ENCODE data around the gene HSD17B11. TPM values are rescaled to one million over a fixed set of nuclear protein-coding genes. Genes with fewer than 3 reads are reported as not detected.

HSD17B11 gene
- total RNA-seq, 2 donors from 2014 or later: 21.4 to 105 TPM

DNA sequence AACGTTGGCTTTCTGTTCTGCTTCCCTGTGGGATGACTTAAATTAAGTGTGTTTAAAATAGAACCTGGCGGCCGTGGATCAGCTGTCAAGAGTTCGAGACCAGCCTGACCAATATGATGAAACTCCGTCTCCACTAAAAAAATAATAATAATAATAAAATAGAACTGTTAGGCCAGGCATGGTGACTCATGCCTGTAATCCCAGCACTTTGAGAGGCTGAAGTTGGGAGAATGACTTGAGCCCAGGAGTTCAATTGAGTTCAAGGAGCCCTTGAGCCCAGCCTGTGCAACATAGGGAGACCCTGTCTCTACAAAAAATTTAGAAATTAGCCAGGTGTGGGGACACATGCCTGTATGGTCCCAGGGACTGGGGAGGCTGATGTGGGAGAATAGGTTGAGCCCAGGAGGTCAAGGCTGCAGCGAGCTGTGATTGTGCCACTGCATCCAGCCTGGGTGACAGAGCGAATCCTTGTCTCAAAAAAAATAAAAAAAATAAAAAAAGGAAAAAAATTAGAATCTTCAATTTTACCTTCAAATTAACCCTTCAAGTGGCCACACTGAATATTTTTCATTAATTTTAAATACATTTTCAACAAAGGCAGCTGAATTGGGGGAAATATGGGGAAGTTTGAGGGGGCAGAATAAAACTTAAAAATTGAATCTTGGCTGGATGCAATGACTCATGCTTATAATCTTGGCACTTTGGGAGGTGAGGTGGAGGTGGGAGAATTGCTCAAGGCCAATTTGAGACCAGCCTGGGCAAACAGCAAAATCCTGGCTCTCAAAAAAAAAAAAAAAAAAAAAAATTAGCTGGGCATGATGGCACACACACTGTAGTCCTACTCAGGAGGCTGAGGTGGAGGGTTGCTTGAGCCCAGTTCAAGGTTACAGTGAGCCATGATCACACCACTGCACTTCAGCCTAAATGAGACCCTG is 36.6 kb downstream of the HSD17B11 start:
- TF ChIP-seq, protein P1, sequence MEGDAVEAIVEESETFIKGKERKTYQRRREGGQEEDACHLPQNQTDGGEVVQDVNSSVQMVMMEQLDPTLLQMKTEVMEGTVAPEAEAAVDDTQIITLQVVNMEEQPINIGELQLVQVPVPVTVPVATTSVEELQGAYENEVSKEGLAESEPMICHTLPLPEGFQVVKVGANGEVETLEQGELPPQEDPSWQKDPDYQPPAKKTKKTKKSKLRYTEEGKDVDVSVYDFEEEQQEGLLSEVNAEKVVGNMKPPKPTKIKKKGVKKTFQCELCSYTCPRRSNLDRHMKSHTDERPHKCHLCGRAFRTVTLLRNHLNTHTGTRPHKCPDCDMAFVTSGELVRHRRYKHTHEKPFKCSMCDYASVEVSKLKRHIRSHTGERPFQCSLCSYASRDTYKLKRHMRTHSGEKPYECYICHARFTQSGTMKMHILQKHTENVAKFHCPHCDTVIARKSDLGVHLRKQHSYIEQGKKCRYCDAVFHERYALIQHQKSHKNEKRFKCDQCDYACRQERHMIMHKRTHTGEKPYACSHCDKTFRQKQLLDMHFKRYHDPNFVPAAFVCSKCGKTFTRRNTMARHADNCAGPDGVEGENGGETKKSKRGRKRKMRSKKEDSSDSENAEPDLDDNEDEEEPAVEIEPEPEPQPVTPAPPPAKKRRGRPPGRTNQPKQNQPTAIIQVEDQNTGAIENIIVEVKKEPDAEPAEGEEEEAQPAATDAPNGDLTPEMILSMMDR (IDR thresholded peaks at IDR 0.05): no peak
- no peak for TF ChIP-seq POLR2A (IDR thresholded peaks at IDR 0.05)
- H3K9me3 ChIP-seq: no peaks in the 10 kb centered on the region
- no peaks in the 10 kb centered on the region for H3K36me3 ChIP-seq (replicated peaks in 1 of 2; ENCODE audit: insufficient read depth in 1 of 2, low read depth in 2 of 2)
- no peak overlapping the region for H3K4me3 ChIP-seq
- H3K27ac ChIP-seq: peak overlapping the region in 3 of 4 donors; percentile 54 to 76 (median 57)
- WGBS, 2 donors: 52 to 70% methylated on average over 7 of the region's 7 CpGs
- H3K27me3 ChIP-seq: no peaks in the 10 kb centered on the region
- DNase-seq: peak; percentile 31 to 62 (median 54)
- ATAC-seq: peak; percentile 82
- H3K4me1 ChIP-seq: peaks cover 50% of the 10 kb centered on the region
- intact Hi-C loops (cut with DNase I): no loop called here

DNA sequence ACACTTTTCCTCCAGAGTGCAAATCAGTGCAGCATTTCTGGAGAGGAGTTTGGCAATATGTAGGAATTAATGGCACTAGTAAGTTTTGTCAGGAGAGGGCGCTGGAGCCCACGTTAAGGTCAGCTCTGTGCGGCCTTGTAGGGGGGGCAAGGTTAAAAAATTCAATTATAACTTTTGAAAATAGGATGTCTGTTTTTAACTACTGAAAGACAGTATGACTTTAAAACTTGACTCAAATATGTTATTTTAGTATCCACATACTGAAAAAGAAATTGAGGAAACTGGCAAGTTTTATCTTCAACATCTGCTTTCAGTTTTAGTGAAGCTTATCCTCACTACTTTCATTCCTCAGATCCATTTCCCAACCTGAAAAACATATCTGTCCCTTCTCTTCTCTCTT is 37.4 kb downstream of the HSD17B11 start:
- Histone ChIP-seq H3K36me3 (replicated peaks in 1 of 2; ENCODE audit: insufficient read depth in 1 of 2, low read depth in 2 of 2) (no peaks in the 10 kb centered on the region), H3K4me3 (no peak overlapping the region), H3K27ac (peak overlapping the region in 3 of 4 donors; percentile 54 to 76 (median 57)), H3K9me3 (no peaks in the 10 kb centered on the region), H3K4me1 (peaks cover 42% of the 10 kb centered on the region), H3K27me3 (no peaks in the 10 kb centered on the region)
- DNase-seq (peak; percentile 50 to 73 (median 72)), ATAC-seq (peak; percentile 76)
- intact Hi-C loops (cut with DNase I): no loop called here
- 11 to 12% methylated on average over 3 of the region's 3 CpGs for WGBS, 2 donors
- no peak for TF ChIP-seq POLR2A (IDR thresholded peaks at IDR 0.05)
- TF ChIP-seq, protein P1 (IDR thresholded peaks at IDR 0.05): peak in 6 of 7 experiments; percentile 52 to 82 (median 71)

DNA sequence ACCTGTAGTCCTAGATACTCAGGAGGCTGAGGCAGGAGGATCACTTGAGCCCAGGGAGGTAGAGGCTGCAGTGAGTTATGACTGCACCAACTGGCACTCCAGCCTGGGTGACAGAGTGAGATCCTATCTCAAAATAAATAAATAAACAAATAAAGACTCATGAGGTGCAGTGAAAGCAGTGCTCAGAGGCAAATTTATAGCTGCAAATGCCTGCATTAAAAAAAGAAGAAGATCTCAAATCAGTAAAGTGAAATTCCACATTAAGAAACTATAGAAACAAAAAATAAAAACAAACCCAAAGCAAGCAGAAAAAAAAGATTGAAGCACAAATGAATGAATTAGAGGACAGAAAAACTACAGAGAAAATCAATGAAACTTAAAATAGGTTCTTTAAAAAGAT is 45.8 kb downstream of the HSD17B11 start:
- no peak overlapping the region for H3K4me3 ChIP-seq
- no peaks in the 10 kb centered on the region for H3K9me3 ChIP-seq
- no peaks in the 10 kb centered on the region for H3K27me3 ChIP-seq
- intact Hi-C loops (cut with DNase I): no loop called here
- peaks cover 27% of the 10 kb centered on the region for H3K4me1 ChIP-seq
- DNase-seq (no peak), ATAC-seq (no peak)
- no peak overlapping the region for H3K27ac ChIP-seq
- TF ChIP-seq, protein P1 (IDR thresholded peaks at IDR 0.05): no peak
- no peak for TF ChIP-seq POLR2A (IDR thresholded peaks at IDR 0.05)
- peaks cover 0 to 5% of the 10 kb centered on the region in 2 donors for H3K36me3 ChIP-seq (replicated peaks in 1 of 2; ENCODE audit: insufficient read depth in 1 of 2, low read depth in 2 of 2)

DNA sequence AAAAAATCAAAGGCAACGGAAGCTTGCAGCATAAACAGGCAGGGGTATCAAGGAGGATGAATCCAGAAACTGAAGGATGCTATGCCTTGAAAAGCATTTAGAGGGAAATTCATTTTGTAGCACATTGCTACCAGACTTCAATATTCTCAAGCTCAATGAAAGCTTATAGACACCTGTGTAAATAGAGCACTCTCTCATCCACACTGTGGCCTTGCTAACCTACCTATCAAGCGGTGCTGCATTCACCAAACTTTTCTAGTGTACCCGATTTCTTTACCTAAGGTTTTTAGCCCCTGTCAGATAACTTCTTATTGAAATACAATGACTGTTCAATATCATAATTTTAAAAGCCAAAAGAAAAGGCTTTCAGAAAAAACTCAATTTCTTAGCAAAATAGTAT is 48.1 kb downstream of the HSD17B11 start:
- H3K27ac ChIP-seq: peak overlapping the region; percentile 61 to 86 (median 82)
- intact Hi-C loops (cut with DNase I): no loop called here
- peak; percentile 31 to 76 (median 58) for DNase-seq
- 39 to 45% methylated on average over 3 of the region's 3 CpGs for WGBS, 2 donors
- no peaks in the 10 kb centered on the region for H3K27me3 ChIP-seq
- peak; percentile 95 for ATAC-seq
- TF ChIP-seq POLR2A (IDR thresholded peaks at IDR 0.05): no peak
- TF ChIP-seq, protein P1 (IDR thresholded peaks at IDR 0.05): no peak
- peaks cover 27% of the 10 kb centered on the region for H3K4me1 ChIP-seq
- no peaks in the 10 kb centered on the region for H3K9me3 ChIP-seq
- H3K36me3 ChIP-seq (replicated peaks in 1 of 2; ENCODE audit: insufficient read depth in 1 of 2, low read depth in 2 of 2): peaks cover 2 to 7% of the 10 kb centered on the region in 2 donors
- no peak overlapping the region for H3K4me3 ChIP-seq

All from body of pancreas (tissue), 4 donors.